GM18858 (cell line): ENCODE data around the gene CCSER1.
A peak's percentile ranks its signal among the peaks of the same experiment; 100 is the strongest.

Source experiments
- ATAC-seq: cut with Tn5 transposase; IDR thresholded peaks from one replicate; pipeline ENCODE4 v1.9.1; 2021; ENCODE audit not compliant: unreplicated experiment

Gene CCSER1

DNA sequence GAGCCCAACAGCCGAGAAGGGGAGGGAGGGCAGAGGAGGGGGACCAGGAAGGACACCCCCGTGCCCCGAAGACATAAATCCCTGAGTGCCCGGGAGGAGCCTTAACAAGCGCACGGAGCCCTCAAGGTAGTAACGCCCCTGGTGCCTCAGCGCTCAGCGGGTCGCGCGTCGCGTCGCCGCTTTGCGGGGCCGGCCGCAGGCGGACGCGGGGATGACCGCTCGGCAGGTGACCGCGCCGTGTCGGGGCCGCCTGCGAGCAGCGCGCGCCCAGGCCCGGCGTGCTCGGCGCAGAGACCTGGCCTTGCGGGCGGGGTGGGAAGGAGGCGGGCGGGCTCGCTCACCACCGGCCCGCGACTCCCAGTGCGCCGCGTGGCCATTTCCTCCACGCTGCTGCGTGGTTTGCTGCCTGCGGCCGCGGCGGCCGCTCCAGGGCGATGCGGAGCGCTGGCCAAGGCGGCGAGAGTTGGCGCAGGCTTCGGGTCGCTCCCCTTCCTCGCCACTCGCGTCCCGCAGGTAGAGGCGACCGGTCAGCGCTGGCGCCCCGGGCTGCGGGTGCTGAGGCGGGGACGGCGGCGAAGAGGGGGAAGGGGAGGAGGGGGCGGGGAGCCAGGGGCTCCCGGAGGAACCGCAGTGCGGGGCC, 632 bp downstream of the CCSER1 start:
- ATAC-seq: no peak

DNA sequence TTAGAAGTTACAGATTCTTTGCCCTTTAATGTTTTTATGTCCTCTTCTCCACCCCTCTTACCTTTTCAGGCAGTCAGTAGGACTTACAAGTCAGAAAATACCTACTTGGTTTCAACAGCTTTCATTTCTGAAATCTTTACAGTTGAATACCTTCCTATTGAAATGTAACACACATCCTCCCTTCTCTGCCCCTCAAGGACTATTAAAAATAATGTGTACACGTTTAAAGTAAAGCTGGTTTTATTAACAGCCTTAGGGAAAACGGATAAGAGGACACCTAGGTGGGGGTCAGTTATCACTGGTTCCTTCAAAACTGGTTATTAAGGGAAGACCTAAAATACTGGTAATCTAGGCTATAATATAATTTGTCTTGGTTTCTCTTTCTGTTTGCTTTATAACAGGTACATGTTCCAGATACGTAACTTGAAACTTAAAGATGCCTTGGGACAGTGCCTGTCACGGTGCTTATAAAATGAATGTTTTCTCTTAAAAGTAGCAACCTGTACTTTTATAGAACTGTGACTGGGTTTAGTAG, 1.8 kb downstream of the CCSER1 start:
- no peak for ATAC-seq

DNA sequence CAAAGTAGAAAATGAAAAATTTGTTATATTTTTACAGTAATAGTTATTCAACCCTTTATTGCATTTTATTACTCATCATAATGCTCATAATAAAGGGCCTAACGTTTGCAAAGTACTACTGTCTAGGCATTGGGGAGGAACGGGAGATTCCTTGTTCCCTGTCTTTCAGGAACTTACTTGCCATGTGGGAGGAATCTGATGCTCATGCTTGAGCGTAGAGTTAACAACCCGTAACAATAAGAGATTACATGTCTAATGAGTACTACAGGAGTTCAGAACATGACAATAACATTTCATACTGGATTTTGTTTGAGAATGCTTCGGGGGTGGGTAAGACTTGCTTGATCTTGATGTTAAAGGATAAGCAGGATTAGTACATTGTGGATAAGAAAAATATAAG, 2.9 kb downstream of the CCSER1 start:
- ATAC-seq: no peak

DNA sequence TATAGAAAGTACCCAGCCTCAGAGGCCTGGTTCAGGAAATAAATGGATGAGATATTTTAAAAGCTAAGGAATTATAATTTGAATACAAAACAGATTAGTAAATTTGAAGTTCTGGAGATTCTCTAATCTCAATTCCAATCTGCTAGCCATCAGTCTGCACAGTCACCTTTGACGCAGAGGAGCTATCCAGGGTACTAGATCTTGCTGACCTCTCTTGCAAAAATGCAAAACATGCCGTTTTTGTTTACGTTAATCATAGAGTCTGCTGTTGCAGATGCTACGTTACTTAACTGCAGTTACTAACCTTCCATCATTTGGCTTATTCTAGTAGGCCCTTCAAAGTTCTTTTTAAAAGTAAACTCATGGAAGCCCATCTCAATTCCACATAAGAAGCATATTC, 10.4 kb downstream of the CCSER1 start:
- ATAC-seq: no peak

DNA sequence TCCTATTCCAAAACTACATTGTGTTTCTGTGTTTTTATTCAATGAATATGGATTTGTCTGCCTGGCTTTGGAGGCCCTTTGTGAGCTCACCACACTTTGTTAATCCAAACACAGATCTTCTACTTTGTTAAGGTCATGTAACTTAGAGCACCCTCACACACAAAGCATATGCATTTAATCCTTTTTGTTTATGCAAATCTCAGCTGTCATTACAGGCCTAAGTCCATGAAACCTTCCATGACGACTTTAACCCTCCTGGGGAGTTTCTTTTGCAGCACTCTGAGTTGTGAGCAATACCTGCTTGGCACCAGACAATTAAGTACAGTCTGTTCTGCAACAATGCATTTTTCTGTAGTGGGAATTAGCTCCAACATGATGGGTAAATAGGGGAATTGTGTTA, 14.9 kb downstream of the CCSER1 start:
- no peak for ATAC-seq

GRCh38 chr4:90145319-90145718, 18.1 kb downstream of the CCSER1 start:
- ATAC-seq: no peak

DNA sequence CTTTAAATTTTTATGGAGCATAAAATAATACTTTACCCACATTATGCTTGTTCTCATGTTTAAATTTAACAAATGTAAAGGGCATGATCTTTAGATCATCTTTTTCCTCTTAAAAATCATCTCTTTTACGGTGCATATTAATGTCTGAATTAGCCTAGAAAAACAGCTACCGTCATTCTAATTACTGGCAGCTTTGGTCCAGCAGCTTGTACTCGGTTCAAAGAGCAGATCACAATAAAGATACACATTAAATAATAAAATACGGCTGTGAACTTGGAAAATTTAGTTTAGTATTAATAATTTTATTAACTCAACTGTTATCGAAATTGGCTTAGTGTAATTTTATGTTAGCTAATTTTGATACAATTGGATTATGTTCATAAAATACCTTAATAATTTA, 19.1 kb downstream of the CCSER1 start:
- no peak for ATAC-seq

DNA sequence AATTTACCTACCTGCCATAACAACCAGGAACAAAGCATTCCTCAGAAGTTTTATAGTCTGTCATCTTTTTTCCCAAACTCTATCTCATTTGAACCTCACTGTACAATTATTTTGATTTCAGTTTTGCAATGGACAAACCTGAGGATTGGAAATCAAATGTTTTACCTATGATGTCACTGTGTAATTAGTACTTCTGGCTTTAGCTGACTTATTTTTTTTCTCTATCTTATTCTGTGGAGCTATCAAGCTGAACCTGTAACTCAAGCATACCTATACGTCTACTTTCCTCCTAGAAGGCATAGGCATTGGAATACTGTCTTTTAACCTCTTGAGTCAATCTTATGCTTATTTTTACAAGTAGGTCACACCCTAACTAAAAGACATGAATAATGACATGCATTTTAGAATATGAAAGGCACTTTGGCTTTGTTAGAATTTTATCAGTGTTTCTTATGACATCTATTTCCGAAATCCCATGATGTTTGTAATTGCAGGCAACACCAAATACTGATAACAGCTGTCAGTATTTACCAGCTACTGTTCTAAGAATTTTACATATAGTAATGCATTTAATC, 21.5 kb downstream of the CCSER1 start:
- ATAC-seq: no peak

- no peak for ATAC-seq
Observed at GRCh38 chr4:90152024-90152423, 24.8 kb downstream of the CCSER1 start.

DNA sequence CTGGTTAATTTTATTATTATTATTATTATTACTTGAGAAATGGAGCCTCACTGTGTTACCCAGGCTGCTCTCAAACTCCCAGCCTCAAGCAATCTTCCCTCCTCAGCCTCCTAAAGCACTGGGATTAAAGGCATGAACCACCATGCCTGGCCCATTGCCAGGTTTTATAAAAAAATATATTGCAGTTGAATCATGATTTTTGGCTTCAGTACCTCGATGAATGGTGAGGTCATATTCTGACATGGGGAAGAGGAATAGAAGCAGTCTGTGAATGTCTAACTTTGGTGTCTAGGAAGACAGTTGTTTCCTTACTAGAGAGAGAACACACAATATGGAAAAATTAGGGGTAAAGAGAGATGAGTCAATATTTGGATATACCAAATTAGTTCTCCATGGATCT, 32.0 kb downstream of the CCSER1 start:
- ATAC-seq: no peak

GRCh38 chr4:90160044-90160443, 32.9 kb downstream of the CCSER1 start:
- ATAC-seq: no peak

GRCh38 chr4:90162566-90162965, 35.4 kb downstream of the CCSER1 start:
- no peak for ATAC-seq

- no peak for ATAC-seq
Observed at GRCh38 chr4:90163872-90164271, 36.7 kb downstream of the CCSER1 start.

GRCh38 chr4:90165883-90166282, 38.7 kb downstream of the CCSER1 start:
- ATAC-seq: peak; percentile 92

- ATAC-seq: no peak
Observed at GRCh38 chr4:90171491-90171890, 44.3 kb downstream of the CCSER1 start.

DNA sequence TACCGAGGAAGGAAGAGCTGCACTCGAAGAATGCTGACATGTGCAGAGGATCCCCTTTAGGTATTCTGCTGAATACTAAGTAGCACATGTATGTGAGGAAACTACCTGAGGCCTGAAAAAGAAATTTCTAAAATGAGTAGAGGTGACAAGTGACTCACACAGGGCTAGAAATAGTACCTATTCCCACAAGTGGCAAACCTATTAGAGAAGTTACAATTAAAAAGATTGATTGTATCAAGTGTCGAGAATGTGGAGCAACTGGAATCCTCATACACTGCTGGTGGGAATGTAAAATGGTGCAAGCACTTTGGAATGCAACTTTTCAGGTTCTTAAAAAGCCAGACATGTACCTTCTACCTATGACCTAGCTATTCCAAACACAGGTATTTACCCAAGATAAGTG, 47.4 kb downstream of the CCSER1 start:
- ATAC-seq: no peak

- ATAC-seq: no peak
Observed at GRCh38 chr4:90181644-90182043, 54.5 kb downstream of the CCSER1 start.

DNA sequence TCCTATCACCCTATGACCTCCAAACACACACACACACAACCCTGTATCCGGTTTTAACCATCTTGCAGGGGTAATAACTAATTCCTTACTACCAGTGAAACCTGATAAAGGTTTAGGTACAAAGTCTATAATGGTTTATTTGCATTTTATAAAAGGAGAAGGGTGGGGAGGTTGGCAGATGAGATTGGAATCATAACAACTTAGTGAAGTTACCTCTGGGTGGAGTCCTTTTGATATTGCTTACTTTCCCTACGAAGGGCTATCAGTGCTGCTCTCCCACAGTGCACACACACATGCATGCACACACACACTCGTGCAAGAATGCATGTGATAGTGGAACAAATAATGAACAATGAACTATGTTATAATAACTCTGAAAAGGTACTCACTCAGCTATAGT, 56.1 kb downstream of the CCSER1 start:
- no peak for ATAC-seq

GRCh38 chr4:90184560-90184959, 57.4 kb downstream of the CCSER1 start:
- ATAC-seq: no peak

DNA sequence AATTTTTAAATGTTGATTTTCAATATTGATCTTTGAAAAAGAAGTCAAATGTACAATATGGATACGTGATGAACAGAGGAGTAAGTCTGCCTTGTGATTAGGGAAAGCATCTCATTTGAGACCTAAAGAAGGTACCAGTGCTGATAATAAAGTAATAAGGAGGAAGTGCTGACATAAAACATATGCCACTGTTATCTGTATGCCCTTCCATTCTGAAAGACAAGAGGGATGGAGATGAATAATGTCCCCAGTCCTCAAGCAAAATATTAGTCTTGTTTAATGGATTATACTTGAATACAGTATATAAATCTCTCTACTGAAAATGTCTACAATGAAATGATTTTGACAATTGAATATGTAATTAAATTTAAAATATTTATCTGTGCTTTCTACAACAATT, 58.2 kb downstream of the CCSER1 start:
- no peak for ATAC-seq

DNA sequence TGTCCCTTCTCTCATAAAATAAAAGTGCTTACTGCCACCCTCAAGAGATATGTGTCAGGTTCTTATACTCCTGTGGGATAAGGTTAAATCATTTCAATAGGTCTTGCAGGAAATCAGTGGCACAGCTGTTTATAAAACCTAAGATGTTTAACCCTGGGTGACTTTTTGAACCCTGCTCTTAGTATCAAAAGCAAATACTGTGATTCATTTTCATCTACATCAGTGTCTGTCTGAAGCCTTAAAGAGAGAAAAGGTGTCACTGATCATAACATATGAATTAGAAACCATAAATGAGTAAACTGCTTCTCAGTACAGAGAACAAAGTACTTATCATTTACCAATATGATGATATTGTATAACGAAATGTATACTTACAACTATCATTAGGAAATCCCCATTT, 59.0 kb downstream of the CCSER1 start:
- ATAC-seq: no peak

DNA sequence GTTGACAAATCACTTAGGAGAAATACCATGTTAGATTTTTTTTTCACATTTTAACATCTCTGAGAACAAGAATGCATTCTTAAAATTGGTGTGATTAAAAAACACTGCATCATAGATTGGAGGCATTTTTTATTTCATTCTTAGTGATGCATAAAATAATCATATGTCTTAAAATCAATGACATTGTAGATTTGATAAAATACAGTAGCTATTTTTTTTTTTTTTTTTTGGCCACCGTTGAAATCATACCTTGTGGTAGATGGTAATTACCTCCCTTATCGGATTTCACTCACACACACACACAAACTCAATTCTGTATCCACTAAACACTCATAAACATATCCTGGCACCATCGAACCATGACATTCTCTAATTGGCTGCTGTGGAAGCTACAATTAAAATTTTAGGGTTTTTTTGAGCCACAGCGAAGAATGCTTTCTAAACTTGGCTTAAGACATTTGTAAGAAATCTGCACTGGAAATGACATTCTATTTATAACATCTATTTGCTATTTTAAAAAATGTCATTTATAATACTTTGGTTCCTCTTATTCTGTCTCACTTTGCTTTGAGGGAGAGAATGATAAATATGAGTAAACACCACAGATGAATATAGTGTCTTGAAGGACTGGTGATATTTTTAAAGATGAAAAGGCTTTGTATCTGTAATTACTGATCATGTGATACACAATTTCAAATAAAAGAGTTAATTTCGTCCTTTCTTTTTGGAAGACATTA, 60.1 kb downstream of the CCSER1 start:
- ATAC-seq: no peak
